ES-I3 (cell line): Measurements from ENCODE around the gene TM9SF3.
"Not testable (repeated sequence)": the region's sequence is repeated elsewhere in the genome, so short reads cannot be mapped to it uniquely, and the experiment has no call there.

Experiments used
- H3K36me3 ChIP-seq: 2 replicates; pipeline ENCODE4 v1.6.1; 2013; ENCODE audit warnings: mild to moderate bottlenecking, low read length, control low read depth, moderate library complexity; ENCODE audit not compliant: insufficient read depth
- H3K4me1 ChIP-seq: 2 replicates; pipeline ENCODE4 v1.6.1; 2013; ENCODE audit warnings: mild to moderate bottlenecking, control low read depth, low read length; ENCODE audit not compliant: insufficient read depth
- H3K9ac ChIP-seq: 2 replicates; pipeline ENCODE4 v1.6.1; 2013; ENCODE audit warnings: low read depth, mild to moderate bottlenecking, low read length, moderate library complexity
- H3K9me3 ChIP-seq: 2 replicates; pipeline ENCODE4 v1.6.1; 2013; ENCODE audit warnings: mild to moderate bottlenecking, low read length, moderate library complexity; ENCODE audit not compliant: control insufficient read depth, insufficient read depth

Gene TM9SF3

DNA sequence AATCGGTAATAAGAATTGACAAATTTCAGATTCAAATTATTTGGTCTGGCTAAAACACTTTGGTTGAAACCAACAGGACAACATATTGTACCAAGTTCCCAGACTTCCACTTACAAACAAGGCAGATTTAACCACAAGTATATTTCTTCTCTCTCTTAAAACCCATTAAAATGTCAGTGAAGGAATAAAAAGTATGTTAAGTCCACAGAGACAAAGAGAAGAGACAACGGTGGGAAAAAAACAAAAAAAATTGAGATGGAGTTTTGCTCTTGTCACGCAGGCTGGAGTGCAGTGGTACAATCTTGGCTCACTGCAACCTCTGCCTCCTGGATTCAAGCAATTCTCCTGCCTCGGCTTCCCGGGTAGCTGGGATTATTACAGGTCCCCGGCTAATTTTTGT is 16.3 kb downstream of the TM9SF3 start:
- Histone ChIP-seq H3K36me3 (no peaks in the 10 kb centered on the region; the same call in 1 of the 2 replicates), H3K9ac (no peak overlapping the region), H3K4me1 (peaks cover 5% of the 10 kb centered on the region), H3K9me3 (no peaks in the 10 kb centered on the region)

DNA sequence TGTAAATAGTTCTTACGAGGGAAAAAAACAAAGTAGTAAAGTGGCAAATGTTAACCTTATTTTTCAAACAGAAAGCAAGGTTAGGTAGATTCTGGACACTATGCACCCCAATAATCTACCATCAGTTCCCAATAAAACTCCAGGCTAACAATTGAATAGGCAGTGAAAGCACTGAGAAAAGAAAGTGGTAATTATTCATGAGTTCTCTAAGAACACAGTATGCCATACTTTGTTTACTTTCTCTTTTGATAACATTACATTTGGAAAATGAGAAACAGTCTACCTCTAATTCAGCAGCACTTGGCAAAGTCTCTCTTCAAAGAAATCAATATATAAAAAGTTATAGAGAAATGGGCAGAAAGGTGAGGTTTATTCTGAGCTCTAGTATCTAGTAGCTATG is 18.4 kb downstream of the TM9SF3 start:
- Histone ChIP-seq H3K9ac (no peak overlapping the region), H3K4me1 (peaks cover 5% of the 10 kb centered on the region), H3K9me3 (no peaks in the 10 kb centered on the region), H3K36me3 (no peaks in the 10 kb centered on the region; the same call in 1 of the 2 replicates)

DNA sequence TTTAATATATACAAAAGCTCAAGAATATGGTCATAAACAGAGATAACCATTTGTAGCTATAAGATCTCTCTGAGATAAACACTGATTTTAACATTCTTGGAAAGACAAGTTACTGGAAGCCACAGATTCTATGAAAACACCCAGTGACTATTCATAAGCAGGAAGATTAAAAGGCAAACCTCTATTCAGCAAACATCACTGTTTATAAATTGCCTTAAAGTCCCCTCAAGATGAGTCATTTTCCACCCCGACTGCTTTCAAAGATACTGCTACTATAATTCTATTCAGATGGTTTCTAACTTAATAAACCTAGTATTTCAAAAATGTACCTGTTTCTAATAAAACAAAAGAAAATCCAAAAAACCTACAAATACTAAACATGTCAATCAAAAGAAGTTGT is 21.0 kb downstream of the TM9SF3 start:
- no peak overlapping the region for H3K9ac ChIP-seq
- no peaks in the 10 kb centered on the region for H3K4me1 ChIP-seq
- peaks cover 10% of the 10 kb centered on the region for H3K36me3 ChIP-seq
- H3K9me3 ChIP-seq = no peaks in the 10 kb centered on the region

DNA sequence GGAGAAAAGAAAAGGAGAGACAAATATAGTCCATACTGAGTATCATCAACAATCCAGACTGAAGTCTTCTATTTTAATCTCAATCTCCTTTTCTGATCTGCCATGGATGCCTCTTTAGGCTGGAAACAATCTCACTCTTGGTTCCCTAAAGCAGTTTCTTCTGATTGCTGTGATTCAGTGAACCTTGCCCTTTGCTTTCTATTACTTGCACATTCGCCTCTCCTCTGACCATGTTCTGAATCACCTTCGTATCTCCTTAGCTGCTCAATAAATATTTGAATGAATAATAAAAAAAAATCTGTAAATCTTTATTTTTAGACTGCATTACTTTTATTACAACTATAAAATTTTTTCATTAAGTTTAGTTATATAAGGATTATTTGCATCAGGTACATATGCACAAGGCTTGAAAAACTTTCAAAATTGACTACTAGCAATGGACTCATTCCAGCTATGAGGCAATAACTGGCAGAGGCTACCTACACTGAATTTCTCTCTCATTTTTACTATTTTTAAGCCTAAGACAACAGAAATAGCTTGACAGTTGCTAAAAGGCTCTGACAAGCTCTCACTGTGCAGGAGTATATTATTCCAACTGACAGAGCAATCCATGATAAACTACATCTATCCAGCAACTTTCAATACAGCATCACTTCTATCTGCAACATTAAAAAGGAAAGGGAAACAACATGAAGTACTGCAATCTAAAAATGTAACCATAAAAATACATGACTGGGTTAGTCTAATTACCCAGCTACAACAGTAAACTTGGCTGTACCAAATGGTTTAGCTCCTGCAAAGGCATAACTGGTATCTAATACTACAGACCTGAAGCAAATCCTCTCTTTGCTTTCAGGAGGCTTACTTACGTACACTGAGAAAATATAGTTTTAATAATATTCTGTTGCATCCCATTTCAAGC is 25.6 kb downstream of the TM9SF3 start:
- Histone ChIP-seq H3K4me1 (no peaks in the 10 kb centered on the region), H3K9me3 (no peaks in the 10 kb centered on the region), H3K36me3 (peaks cover 14% of the 10 kb centered on the region), H3K9ac (no peak overlapping the region)

DNA sequence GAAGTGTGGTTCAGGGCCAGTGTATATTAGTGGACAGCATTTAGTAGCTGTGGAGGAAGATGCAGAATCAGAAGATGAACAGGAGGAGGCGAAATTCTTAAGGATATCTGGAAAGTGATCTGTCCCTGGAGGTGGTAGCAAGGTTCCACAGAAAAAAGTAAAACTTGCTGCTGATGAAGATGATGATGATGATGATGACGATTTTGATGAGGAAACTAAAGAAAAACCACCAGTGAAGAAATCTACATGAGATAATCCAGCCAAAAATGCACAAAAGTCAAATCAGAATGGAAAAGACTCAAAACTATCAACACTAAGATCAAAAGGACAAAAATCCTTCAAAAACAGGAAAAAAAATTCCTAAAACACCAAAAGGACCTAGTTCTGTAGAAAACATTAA is 26.3 kb downstream of the TM9SF3 start:
- no peak overlapping the region for H3K9ac ChIP-seq
- no peaks in the 10 kb centered on the region for H3K4me1 ChIP-seq
- peaks cover 14% of the 10 kb centered on the region for H3K36me3 ChIP-seq
- H3K9me3 ChIP-seq = no peaks in the 10 kb centered on the region

DNA sequence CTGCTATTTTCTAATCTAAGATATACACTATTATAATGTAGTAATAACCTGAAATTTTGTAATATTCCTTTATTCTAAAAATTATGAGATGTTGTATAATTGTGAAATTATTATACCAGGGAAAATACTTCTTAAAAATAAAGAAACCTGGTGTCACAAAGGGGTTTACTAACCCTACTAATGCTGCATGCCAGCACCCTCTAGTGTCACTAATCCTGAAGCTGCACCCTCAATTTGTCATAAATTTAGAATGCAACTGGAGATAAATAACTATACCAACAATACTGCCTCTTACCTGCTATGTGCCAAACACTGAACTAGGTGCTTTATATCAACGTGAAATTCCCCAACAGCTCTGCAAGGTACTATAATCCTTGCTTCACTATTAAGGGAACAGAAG is 30.8 kb downstream of the TM9SF3 start:
- Histone ChIP-seq H3K4me1 (no peaks in the 10 kb centered on the region), H3K9me3 (no peaks in the 10 kb centered on the region), H3K36me3 (peaks cover 6% of the 10 kb centered on the region), H3K9ac (no peak overlapping the region)

DNA sequence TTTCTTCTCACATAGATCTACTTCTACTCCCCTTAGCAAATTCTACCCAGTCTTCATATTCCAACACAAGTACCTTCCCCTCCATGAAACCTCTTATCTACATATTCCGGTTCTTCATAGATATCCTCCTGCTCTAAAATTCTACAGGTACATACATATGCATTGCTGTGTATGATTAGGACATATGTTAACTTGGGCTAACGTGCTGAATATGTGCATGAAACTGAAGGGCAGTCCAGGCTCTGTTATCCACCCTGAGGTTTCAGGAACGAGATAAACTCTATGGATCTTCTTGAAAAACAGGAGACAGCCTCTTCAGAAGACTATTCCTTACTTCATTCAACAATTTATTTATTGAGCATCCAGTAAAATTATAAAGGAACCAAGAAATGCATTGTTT is 31.5 kb downstream of the TM9SF3 start:
- Histone ChIP-seq H3K36me3 (peaks cover 3% of the 10 kb centered on the region), H3K4me1 (no peaks in the 10 kb centered on the region)

DNA sequence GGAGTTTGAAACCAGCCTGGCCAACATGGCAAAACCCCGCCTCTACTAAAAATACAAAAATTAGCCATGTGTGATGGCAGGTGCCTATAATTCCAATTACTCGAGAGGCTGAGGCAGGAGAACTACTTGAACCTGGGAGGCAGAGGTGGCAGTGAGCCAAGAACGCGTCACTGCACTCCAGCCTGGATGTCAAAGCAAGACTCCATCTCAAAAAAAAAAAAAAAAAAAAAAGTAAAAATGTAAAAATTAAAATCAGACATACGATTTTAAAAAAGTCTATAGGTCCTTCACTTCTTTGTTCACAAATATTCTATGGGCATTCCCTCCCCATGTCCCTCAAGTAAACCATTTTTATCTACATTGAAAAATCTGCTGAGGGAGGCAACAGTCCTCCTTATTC is 38.2 kb downstream of the TM9SF3 start:
- peaks cover 17% of the 10 kb centered on the region for H3K36me3 ChIP-seq
- no peak overlapping the region for H3K9ac ChIP-seq
- H3K9me3 ChIP-seq = no peaks in the 10 kb centered on the region
- no peaks in the 10 kb centered on the region for H3K4me1 ChIP-seq

More for the DNA sequence above, 31.5 kb downstream of the TM9SF3 start:
- no peaks in the 10 kb centered on the region for H3K9me3 ChIP-seq
- no peak overlapping the region for H3K9ac ChIP-seq

DNA sequence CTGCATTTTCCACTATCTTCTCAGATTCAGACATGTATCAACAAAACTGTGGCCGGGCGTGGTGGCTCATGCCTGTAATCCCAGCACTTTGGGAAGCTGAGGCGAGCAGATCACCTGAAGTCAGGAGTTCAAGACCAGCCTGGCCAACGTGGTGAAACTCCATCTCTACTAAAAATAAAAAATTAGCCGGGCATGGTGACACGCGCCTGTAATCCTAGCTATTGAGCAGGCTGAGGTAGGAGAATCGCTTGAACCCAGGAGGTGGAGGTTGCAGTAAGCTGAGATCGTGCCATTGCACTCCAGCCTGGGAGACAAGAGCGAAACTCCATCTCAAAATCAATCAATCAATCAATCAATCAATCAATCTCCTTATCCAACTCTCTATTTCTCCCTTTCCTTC is 41.3 kb downstream of the TM9SF3 start:
- not testable (repeated sequence) for H3K9me3 ChIP-seq, H3K4me1 ChIP-seq, H3K9ac ChIP-seq
- peaks cover 20% of the 10 kb centered on the region for H3K36me3 ChIP-seq

DNA sequence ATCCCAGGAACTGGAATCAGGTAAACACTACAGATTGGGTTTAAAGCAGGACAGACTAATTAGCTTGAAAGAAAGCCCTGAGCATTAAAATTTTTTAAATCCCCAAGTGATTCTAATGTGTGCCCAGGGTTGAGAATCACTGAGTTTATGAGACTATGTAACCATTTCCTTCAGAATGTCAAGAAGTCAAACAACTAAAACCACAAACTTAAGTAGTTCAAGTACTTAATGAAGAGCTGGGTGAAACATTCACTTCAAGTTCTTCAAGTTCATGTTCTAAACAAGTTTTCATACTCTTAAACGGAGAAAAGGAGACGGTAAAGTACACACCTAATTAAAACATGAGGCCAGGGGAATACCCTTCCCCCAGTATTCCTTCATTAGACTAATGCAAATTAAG is 44.9 kb downstream of the TM9SF3 start:
- Histone ChIP-seq H3K4me1 (no peaks in the 10 kb centered on the region), H3K36me3 (peaks cover 11% of the 10 kb centered on the region), H3K9ac (no peak overlapping the region), H3K9me3 (no peaks in the 10 kb centered on the region; the same call in 1 of the 2 replicates)

DNA sequence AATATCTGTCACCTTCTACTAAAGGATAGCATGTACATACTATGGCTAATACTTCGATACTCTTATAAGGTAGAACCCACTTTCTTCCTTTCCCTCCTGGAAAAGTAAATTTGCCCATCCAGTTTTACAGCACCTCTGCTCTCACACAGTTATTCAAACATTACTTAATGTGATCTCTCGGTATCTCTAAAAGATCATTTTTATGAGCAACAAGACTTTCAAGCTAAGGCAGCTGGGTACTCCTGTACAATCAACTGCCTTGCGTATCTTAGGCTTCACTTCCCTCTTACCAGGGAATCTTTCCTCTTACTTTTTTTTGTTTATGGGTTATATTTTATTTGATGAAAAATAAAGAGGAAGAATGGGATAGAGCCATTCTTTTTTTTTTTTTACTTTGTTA is 46.6 kb downstream of the TM9SF3 start:
- H3K9ac ChIP-seq = no peak overlapping the region
- peaks cover 11% of the 10 kb centered on the region for H3K36me3 ChIP-seq
- H3K4me1 ChIP-seq = no peaks in the 10 kb centered on the region
- no peaks in the 10 kb centered on the region; the same call in 1 of the 2 replicates for H3K9me3 ChIP-seq

DNA sequence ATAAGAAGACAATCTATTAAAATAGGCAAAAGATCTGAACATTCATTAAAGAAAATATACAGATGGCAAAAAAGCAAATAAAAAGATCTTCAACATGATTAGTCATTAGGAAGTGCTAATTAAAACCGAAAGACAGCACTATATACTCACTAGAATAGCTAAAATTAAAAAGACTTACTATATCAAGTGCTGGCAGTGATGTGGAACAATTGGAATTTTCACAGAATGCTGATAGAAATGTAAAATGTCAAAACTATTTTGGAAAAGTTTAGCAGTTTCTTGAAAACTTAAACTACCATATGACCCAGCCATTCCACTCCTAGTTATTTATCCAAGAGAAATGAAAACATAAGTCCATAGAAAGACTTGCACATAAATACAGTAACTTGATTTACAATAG is 48.1 kb downstream of the TM9SF3 start:
- Histone ChIP-seq H3K9me3 (no peaks in the 10 kb centered on the region; the same call in 1 of the 2 replicates), H3K4me1 (no peaks in the 10 kb centered on the region), H3K36me3 (peaks cover 3% of the 10 kb centered on the region; the same call in 1 of the 2 replicates), H3K9ac (no peak overlapping the region)

DNA sequence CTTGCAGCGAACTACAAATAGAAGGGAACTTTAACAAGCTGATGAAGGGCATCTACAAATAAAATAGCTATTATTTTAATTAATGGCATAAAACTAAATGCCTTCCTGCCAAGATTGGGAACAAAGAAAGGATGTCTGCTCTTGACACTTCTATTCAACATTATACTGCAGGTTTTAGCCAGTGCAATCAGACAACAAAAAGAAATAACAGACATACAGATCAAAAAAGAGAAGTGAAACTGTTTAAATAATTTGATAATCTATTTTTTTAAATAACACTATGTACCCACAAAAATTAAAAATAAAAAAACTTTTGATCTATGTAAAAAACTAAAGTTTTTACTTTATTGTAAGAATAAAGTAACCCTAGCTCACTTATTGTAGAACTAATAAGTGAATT is 50.7 kb downstream of the TM9SF3 start:
- H3K9ac ChIP-seq = no peak overlapping the region
- H3K36me3 ChIP-seq = no peaks in the 10 kb centered on the region
- H3K9me3 ChIP-seq = no peaks in the 10 kb centered on the region; the same call in 1 of the 2 replicates
- H3K4me1 ChIP-seq = no peaks in the 10 kb centered on the region

DNA sequence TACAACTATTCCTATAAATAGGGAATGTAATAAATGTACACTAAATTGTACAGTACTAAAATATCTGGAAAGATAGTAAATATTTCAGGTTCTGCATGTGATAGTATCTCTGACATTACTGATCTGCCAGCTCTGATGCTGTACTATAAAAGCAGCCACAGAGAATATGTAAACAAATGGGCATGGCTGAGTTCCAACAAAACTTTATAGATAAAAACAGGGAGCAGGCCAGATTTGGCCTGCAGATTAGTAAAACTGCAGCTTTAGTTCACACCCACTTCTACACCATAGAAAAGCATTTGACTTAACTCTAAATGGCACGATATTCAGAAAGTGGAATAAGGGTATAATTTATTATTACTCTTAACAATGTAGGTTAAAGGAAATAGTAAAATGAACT is 54.3 kb downstream of the TM9SF3 start:
- Histone ChIP-seq H3K4me1 (no peaks in the 10 kb centered on the region), H3K36me3 (no peaks in the 10 kb centered on the region; the same call in 1 of the 2 replicates), H3K9ac (no peak overlapping the region), H3K9me3 (no peaks in the 10 kb centered on the region)

DNA sequence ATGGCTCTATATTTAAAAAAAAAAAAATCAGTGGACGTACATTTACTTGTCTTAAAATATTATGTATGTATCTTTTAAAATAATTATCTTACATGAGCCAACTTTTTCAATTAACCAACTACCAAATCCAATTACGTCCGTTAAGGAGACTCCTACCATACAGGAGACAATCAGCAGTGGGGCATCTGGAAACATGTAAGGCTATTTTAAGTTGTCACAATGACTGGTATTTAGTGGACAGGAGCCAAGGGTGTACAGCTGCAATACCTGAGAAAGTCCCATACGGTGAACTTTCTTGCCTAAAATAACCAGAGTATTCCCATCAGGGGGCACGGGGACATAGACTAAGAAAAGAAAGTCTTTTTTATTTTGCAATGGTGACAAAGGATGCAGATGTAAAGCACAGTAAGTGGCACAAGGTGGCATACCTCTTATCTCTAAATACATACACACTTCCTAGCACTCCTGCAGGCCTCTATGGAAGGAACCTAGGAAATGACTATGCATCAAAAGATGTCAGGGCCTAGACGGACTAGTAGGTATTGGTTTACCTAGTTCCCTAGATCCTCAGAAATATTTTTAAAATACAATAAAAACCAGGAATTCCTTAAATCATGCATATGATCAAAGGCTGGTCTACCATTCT is 57.1 kb downstream of the TM9SF3 start:
- H3K9ac ChIP-seq = no peak overlapping the region
- H3K9me3 ChIP-seq = no peaks in the 10 kb centered on the region
- H3K36me3 ChIP-seq = no peaks in the 10 kb centered on the region; the same call in 1 of the 2 replicates
- no peaks in the 10 kb centered on the region for H3K4me1 ChIP-seq
